Stomach (tissue), 9 donors: ENCODE measurements around the gene HAND1. TPM values are rescaled to one million over a fixed set of nuclear protein-coding genes. Genes with fewer than 3 reads are reported as not detected.

Experiments
- DNase-seq, 2 donors: peaks; one replicate each; pipeline versions ENCODE4 v3.0.0 to v3.0.0-alpha.2; 2013 to 2019
- H3K27ac ChIP-seq, 5 donors: fragments of 200-600 bp in 4 of 5; sonication (generic) in 4 of 5; one replicate each; pipeline ENCODE4 v1.5.1; 2013 to 2019; ENCODE audit warnings: mild to moderate bottlenecking in 1 of 5, moderate library complexity in 1 of 5
- H3K27me3 ChIP-seq, 3 donors: fragments of 200-600 bp; sonication (generic); one replicate each; pipeline ENCODE4 v1.5.1; 2017 to 2019; ENCODE audit warnings: mixed run types in 1 of 3
- H3K36me3 ChIP-seq, 4 donors: fragments of 200-600 bp; sonication (generic); 1 replicate in 3 of 4; 2 replicates in 1 of 4; pipeline ENCODE4 v1.5.1; 2016 to 2019
- H3K4me1 ChIP-seq, 4 donors: fragments of 200-600 bp; sonication (generic); one replicate each; pipeline ENCODE4 v1.5.1; 2016 to 2019
- H3K4me3 ChIP-seq, 4 donors: fragments of 200-600 bp; sonication (generic) in 3 of 4; one replicate each; pipeline ENCODE4 v1.5.1; 2016 to 2019; ENCODE audit warnings: mild to moderate bottlenecking in 1 of 4
- H3K9me3 ChIP-seq, 4 donors: fragments of 200-600 bp; sonication (generic); one replicate each; pipeline ENCODE4 v1.5.1; 2016 to 2019
- EP300 ChIP-seq: sonication (generic); formaldehyde crosslinking; IDR thresholded peaks from one replicate; pipeline ENCODE4 v1.6.1; 2017; ENCODE audit warnings: antibody characterized with exemption
- POLR2A ChIP-seq, 4 donors: fragments of 450-650 bp; IDR thresholded peaks; one replicate each; pipeline ENCODE4 v1.6.1; 2016; ENCODE audit warnings: antibody characterized with exemption in 4 of 4, control low read depth in 2 of 4, mild to moderate bottlenecking in 1 of 4, moderate library complexity in 1 of 4
- POLR2AphosphoS5 ChIP-seq, 3 donors: sonication (generic); formaldehyde crosslinking; IDR thresholded peaks; one replicate each; pipeline ENCODE4 v1.6.1; 2016; ENCODE audit warnings: antibody characterized with exemption in 3 of 3
- WGBS, 5 donors: extraction: QIAGEN DNeasy Blood & Tissue Kit in 3 of 5; methylation state at CpG; one replicate each; pipeline versions ENCODE4 v1.1.5 to v1.1.7; 2013 to 2018; 5-methylcytosine and 5-hydroxymethylcytosine counted together
- intact Hi-C: fragments of 100-400 bp; cut with DNase I; formaldehyde crosslinking; loops from one replicate; pipeline ENCODE4 v1.15.1; 2023; ENCODE audit warnings: low total_unique reads
- polyA plus RNA-seq, 3 donors: library from polyadenylated mRNA; stranded (reverse); fragments of 200-250 nt; gene quantifications; one replicate each; pipeline ENCODE4 v1.2.3, GENCODE V29; 2013
- total RNA-seq, 5 donors: library from RNA; depleted of rRNA; stranded (reverse); fragments of >200 nt; gene quantifications; one replicate each; pipeline versions ENCODE4 v1.1.0 to v1.2.3, GENCODE V29; 2014 to 2016
- TF ChIP-seq, protein P1 (sequence below), 7 experiments: fragments of 450-650 bp in 4 of 7; fragments of 200-600 bp in 3 of 7; sonication (generic) in 3 of 7; IDR thresholded peaks; one replicate each; pipeline ENCODE4 v1.5.1; 2016 to 2019; ENCODE audit warnings: antibody characterized with exemption in 7 of 7, control low read depth in 2 of 7, mild to moderate bottlenecking in 1 of 7
- donor health status: healthy with polysubstance abuse.
- donor health status: Bipolar disorder and iron deficiency.
- donor health status: healthy.

Gene HAND1
- total and polyA plus RNA-seq, 8 donors = 32.2 TPM; not detected in 7

DNA sequence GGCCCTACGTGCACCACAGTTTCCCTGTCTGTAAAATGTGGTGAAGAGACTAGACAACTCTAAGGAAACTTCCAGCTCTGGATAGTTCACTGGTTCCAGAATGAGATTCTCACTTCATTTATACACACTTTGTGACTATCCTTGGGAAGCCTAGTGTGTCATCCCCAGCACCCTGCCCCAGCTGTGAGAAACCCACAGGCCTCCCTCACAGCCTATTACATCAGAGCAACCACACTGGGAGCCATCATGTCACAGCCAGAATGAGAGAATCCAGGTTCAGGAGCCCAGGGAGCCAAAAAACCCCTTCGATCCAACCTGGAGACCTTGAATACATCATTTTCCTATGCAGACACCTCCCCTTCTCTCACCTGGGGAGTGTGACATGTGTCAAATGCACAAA is 21.0 kb upstream of the HAND1 start:
- TF ChIP-seq EP300 = no peak
- TF ChIP-seq, protein P1, sequence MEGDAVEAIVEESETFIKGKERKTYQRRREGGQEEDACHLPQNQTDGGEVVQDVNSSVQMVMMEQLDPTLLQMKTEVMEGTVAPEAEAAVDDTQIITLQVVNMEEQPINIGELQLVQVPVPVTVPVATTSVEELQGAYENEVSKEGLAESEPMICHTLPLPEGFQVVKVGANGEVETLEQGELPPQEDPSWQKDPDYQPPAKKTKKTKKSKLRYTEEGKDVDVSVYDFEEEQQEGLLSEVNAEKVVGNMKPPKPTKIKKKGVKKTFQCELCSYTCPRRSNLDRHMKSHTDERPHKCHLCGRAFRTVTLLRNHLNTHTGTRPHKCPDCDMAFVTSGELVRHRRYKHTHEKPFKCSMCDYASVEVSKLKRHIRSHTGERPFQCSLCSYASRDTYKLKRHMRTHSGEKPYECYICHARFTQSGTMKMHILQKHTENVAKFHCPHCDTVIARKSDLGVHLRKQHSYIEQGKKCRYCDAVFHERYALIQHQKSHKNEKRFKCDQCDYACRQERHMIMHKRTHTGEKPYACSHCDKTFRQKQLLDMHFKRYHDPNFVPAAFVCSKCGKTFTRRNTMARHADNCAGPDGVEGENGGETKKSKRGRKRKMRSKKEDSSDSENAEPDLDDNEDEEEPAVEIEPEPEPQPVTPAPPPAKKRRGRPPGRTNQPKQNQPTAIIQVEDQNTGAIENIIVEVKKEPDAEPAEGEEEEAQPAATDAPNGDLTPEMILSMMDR (IDR thresholded peaks at IDR 0.05) = no peak
- TF ChIP-seq POLR2AphosphoS5 (IDR thresholded peaks at IDR 0.05) = no peak
- TF ChIP-seq POLR2A (IDR thresholded peaks at IDR 0.05) = no peak
- Histone ChIP-seq H3K4me1 (no peaks in the 10 kb centered on the region), H3K27me3 (peaks cover 0 to 69% (median 12%) of the 10 kb centered on the region in 3 donors), H3K27ac (no peak overlapping the region), H3K9me3 (no peaks in the 10 kb centered on the region), H3K4me3 (no peak overlapping the region), H3K36me3 (no peaks in the 10 kb centered on the region)
- DNase-seq = no peak
- intact Hi-C loops = no loop called here
- WGBS, 5 donors = 72 to 88% (median 80%) methylated on average over 1 to 2 of the region's 2 CpGs

DNA sequence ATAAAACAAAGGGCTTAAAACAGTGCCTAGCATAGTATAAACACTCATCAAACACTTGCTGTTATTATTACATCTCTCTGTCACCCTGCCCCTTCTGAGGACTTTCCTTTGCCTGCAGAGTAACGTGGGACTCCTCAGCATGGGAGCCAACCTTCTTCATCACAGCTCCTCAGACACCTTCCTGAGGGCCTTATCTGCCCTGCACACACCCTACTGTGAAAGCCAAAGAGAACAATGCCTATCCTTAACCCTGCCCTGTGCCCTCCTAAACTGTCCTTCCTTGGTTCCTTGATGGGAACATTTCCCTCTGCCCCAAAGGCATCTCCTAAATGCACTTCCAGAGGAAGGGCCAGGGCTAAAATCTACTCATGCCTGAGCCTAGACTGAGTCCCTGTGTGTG is 20.6 kb upstream of the HAND1 start:
- intact Hi-C loops = no loop called here
- WGBS, 5 donors = 49 to 79% (median 56%) methylated on average over 1 of the region's 1 CpG
- H3K27me3 ChIP-seq = peaks cover 0 to 73% (median 14%) of the 10 kb centered on the region in 3 donors
- H3K4me1 ChIP-seq = no peaks in the 10 kb centered on the region
- H3K27ac ChIP-seq = no peak overlapping the region
- H3K4me3 ChIP-seq = no peak overlapping the region
- no peaks in the 10 kb centered on the region for H3K9me3 ChIP-seq
- H3K36me3 ChIP-seq = no peaks in the 10 kb centered on the region
- DNase-seq = no peak
- TF ChIP-seq EP300 (no peak), POLR2A (IDR thresholded peaks at IDR 0.05) (no peak), POLR2AphosphoS5 (IDR thresholded peaks at IDR 0.05) (no peak)
- TF ChIP-seq, protein P1 (IDR thresholded peaks at IDR 0.05) = no peak

DNA sequence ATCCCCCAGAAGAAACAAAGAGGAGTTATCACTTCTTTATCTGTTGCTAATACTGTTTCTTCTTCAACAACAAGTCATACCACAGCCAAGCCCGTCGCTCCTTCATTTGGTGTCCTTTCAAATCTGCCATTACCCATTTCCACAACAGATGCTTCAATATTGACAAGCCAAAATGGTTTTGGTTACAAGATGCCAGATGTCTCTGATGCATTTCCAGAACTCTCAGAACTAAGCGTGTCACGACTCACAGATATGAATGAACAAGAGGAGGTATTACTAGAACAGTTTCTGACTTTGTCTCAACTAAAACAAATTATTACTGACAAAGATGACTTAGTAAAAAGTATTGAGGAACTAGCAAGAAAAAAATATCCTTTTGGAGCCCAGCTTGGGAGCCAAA is 16.0 kb upstream of the HAND1 start:
- no peak for TF ChIP-seq POLR2A (IDR thresholded peaks at IDR 0.05)
- TF ChIP-seq EP300 = no peak
- TF ChIP-seq, protein P1 (IDR thresholded peaks at IDR 0.05) = no peak
- TF ChIP-seq POLR2AphosphoS5 (IDR thresholded peaks at IDR 0.05) = no peak
- H3K27ac ChIP-seq = no peak overlapping the region
- no peak for DNase-seq
- H3K4me3 ChIP-seq = no peak overlapping the region
- WGBS, 5 donors = 72 to 78% (median 74%) methylated on average over 4 of the region's 4 CpGs
- intact Hi-C loops = no loop called here
- no peaks in the 10 kb centered on the region for H3K9me3 ChIP-seq
- no peaks in the 10 kb centered on the region for H3K4me1 ChIP-seq
- no peaks in the 10 kb centered on the region for H3K36me3 ChIP-seq
- H3K27me3 ChIP-seq = peaks cover 0 to 89% (median 28%) of the 10 kb centered on the region in 3 donors

DNA sequence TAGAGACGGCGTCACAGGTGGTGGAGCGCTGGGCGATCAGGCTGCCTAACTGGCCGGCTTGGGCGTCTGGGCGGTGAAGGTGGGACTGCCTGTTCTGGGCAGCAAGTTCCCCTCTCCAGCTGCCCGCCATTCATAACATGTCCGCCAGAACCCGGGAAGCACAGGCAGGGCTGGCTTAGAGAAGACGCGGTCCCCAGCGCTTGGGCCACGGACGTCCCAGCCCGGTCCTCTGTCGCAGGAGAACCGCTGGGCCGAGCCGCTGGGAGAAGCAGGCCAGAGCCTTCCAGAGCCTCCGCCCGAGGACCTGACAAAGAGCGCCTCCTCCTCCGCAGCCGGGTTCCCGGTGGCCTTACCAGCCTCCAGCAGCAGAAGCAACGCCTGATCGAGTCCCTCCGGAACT is 15.2 kb upstream of the HAND1 start:
- Histone ChIP-seq H3K4me1 (no peaks in the 10 kb centered on the region), H3K9me3 (no peaks in the 10 kb centered on the region), H3K27me3 (peaks cover 0 to 92% (median 28%) of the 10 kb centered on the region in 3 donors), H3K27ac (no peak overlapping the region), H3K4me3 (no peak overlapping the region), H3K36me3 (no peaks in the 10 kb centered on the region)
- DNase-seq = no peak
- intact Hi-C loops = no loop called here
- TF ChIP-seq EP300 (no peak), POLR2AphosphoS5 (IDR thresholded peaks at IDR 0.05) (no peak)
- 24 to 62% (median 41%) methylated on average over 17 to 29 of the region's 29 CpGs for WGBS, 5 donors

DNA sequence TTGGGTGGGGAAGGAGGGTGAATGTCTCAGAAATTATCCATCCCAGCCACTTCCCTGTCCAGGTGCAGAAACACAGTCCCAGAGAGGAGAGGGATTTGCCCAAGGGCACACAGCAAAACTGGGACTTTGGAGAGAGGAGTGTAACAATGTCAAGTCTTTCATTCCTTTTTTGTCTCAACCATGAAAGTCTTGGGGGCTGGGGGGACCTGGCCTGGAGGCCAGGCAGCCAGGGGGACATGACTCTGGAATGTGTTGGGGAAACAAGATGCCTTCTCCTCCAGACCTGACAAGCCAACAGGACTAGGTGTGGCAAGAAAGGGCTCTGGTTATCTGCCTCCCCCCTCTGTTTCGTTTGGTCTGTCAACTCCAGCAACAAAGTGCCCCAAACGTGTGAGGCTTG is 13.9 kb upstream of the HAND1 start:
- peaks cover 0 to 92% (median 41%) of the 10 kb centered on the region in 3 donors for H3K27me3 ChIP-seq

More for the DNA sequence above, 13.9 kb upstream of the HAND1 start:
- Histone ChIP-seq H3K36me3 (no peaks in the 10 kb centered on the region), H3K9me3 (no peaks in the 10 kb centered on the region), H3K4me1 (no peaks in the 10 kb centered on the region), H3K27ac (no peak overlapping the region), H3K4me3 (no peak overlapping the region)
- DNase-seq = no peak
- no peak for TF ChIP-seq EP300
- no peak for TF ChIP-seq POLR2AphosphoS5 (IDR thresholded peaks at IDR 0.05)
- WGBS, 5 donors = 24 to 54% (median 31%) methylated on average over 2 of the region's 2 CpGs
- intact Hi-C loops = no loop called here
